H1 (cell line): Measurements from ENCODE around the gene DRG1. TPM values are rescaled to one million over a fixed set of nuclear protein-coding genes. Genes with fewer than 3 reads are reported as not detected.
A peak's percentile ranks its signal among the peaks of the same experiment; 100 is the strongest.

Source experiments
- CTCF ChIA-PET: fragments of 300-600 bp; sonication (Branson Sonifier 250); formaldehyde crosslinking; loops from one replicate; lab custom pipeline; 2021; ENCODE audit not compliant: partially characterized antibody; lab: Charles Lee
- POLR2A ChIA-PET: fragments of 300-600 bp; sonication (Branson Sonifier 250); formaldehyde crosslinking; loops from one replicate; lab custom pipeline; 2021; ENCODE audit warnings: inconsistent platforms; ENCODE audit not compliant: partially characterized antibody; lab: Charles Lee
- DNase-seq, 2 experiments: peaks; one replicate each; pipeline versions ENCODE4 v3.0.0 to v3.0.0-alpha.2; 2010 to 2022; ENCODE audit warnings: low spot score in 2 of 2, low read depth in 1 of 2, mixed read lengths in 1 of 2
- FAIRE-seq: peaks from 2 replicates; lab custom pipeline; 2011; peaks lifted over from hg19 to GRCh38; lab: Jason Lieb, UNC
- H2AFZ ChIP-seq: 2 replicates; pipeline ENCODE4 v1.8.1; 2012; ENCODE audit warnings: low read length, inconsistent platforms
- H2AK5ac ChIP-seq: 2 replicates; pipeline ENCODE4 v1.6.1; 2013; ENCODE audit warnings: low read depth, low read length
- H2BK120ac ChIP-seq: replicated peaks from 2 replicates; pipeline ENCODE3; 2013; ENCODE audit warnings: low read depth, low read length, inconsistent platforms
- H2BK12ac ChIP-seq: 2 replicates; pipeline ENCODE4 v1.6.1; 2013; ENCODE audit warnings: low read depth, low read length
- H2BK15ac ChIP-seq: 2 replicates; pipeline ENCODE4 v1.6.1; 2013; ENCODE audit warnings: low read length
- H2BK20ac ChIP-seq: 2 replicates; pipeline ENCODE4 v1.6.1; 2013; ENCODE audit warnings: low read length
- H2BK5ac ChIP-seq: 2 replicates; pipeline ENCODE4 v1.6.1; 2013; ENCODE audit warnings: low read depth, low read length
- H3K14ac ChIP-seq: 2 replicates; pipeline ENCODE4 v1.6.1; 2013; ENCODE audit warnings: inconsistent platforms; ENCODE audit not compliant: insufficient read length
- H3K18ac ChIP-seq: 2 replicates; pipeline ENCODE4 v1.6.1; 2013; ENCODE audit warnings: low read length; ENCODE audit errors: extremely low read depth
- H3K23ac ChIP-seq: 2 replicates; pipeline ENCODE4 v1.6.1; 2013; ENCODE audit warnings: inconsistent platforms; ENCODE audit not compliant: insufficient read length
- H3K23me2 ChIP-seq: 2 replicates; pipeline ENCODE4 v1.6.1; 2013; ENCODE audit warnings: low read depth, low read length
- H3K27ac ChIP-seq: 2 replicates; pipeline ENCODE4 v1.6.1; 2011; ENCODE audit warnings: low read depth, low read length, inconsistent platforms
- H3K27me3 ChIP-seq, 4 experiments: replicated peaks in 1 of 4; 1 replicate in 1 of 4; 2 replicates in 3 of 4; pipeline versions ENCODE4 v1.6.1 to v1.8.1; 2011 to 2013; ENCODE audit warnings: low read length in 3 of 4, mild to moderate bottlenecking in 3 of 4, inconsistent platforms in 2 of 4, mixed read lengths in 2 of 4, moderate library complexity in 1 of 4; ENCODE audit not compliant: control insufficient read depth in 3 of 4, insufficient read depth in 3 of 4; ENCODE audit errors: extremely low read depth in 1 of 4
- H3K36me3 ChIP-seq, 4 experiments: 2 replicates each; pipeline versions ENCODE4 v1.6.1 to v1.8.1; 2011 to 2013; ENCODE audit warnings: mild to moderate bottlenecking in 4 of 4, low read length in 3 of 4, moderate library complexity in 2 of 4, control low read depth in 1 of 4, inconsistent platforms in 1 of 4; ENCODE audit not compliant: insufficient read depth in 4 of 4, control insufficient read depth in 2 of 4
- H3K4ac ChIP-seq: replicated peaks from 2 replicates; pipeline ENCODE3; 2013; ENCODE audit warnings: low read length, low read depth, mixed read lengths, inconsistent platforms; ENCODE audit not compliant: insufficient read length
- H3K4me1 ChIP-seq, 4 experiments: replicated peaks in 1 of 4; 1 replicate in 1 of 4; 2 replicates in 3 of 4; pipeline versions ENCODE4 v1.6.1 to v1.8.1; 2011 to 2013; ENCODE audit warnings: low read length in 3 of 4, inconsistent platforms in 2 of 4, mixed read lengths in 1 of 4; ENCODE audit not compliant: insufficient read depth in 4 of 4, control insufficient read depth in 3 of 4
- H3K4me2 ChIP-seq, 2 experiments: 2 replicates each; pipeline versions ENCODE4 v1.6.1 to v1.8.1; 2011 to 2013; ENCODE audit warnings: low read depth in 2 of 2, low read length in 2 of 2, control low read depth in 1 of 2, inconsistent platforms in 1 of 2, mild to moderate bottlenecking in 1 of 2; ENCODE audit not compliant: insufficient read depth in 1 of 2
- H3K4me3 ChIP-seq, 4 experiments: fragments of 200-600, 300-600 bp in 1 of 4; sonication (generic), shearing (Covaris generic), sonication (Bioruptor Twin) in 1 of 4; 2 replicates each; pipeline versions ENCODE4 v1.5.1 to v1.8.1; 2011 to 2016; ENCODE audit warnings: low read length in 4 of 4, low read depth in 3 of 4, control low read depth in 2 of 4, inconsistent platforms in 2 of 4, mild to moderate bottlenecking in 2 of 4, mixed read lengths in 1 of 4, moderate library complexity in 1 of 4; ENCODE audit not compliant: insufficient read depth in 2 of 4; ENCODE audit errors: extremely low read depth in 1 of 4
- H3K56ac ChIP-seq: replicated peaks from 2 replicates; pipeline ENCODE3; 2013; ENCODE audit warnings: low read depth, mild to moderate bottlenecking, mixed read lengths, low read length, inconsistent platforms; ENCODE audit not compliant: insufficient read length
- H3K79me1 ChIP-seq: 2 replicates; pipeline ENCODE4 v1.6.1; 2013; ENCODE audit warnings: low read depth, low read length, control low read depth
- H3K79me2 ChIP-seq, 2 experiments: 2 replicates each; pipeline versions ENCODE4 v1.6.1 to v1.8.1; 2012 to 2013; ENCODE audit warnings: low read length in 2 of 2, mild to moderate bottlenecking in 2 of 2, inconsistent platforms in 1 of 2; ENCODE audit not compliant: insufficient read depth in 2 of 2, control insufficient read depth in 1 of 2
- H3K9ac ChIP-seq, 4 experiments: replicated peaks in 1 of 4; 1 replicate in 1 of 4; 2 replicates in 3 of 4; pipeline versions ENCODE4 v1.6.1 to v1.8.1; 2011 to 2013; ENCODE audit warnings: low read depth in 3 of 4, low read length in 3 of 4, control low read depth in 2 of 4, mild to moderate bottlenecking in 2 of 4, moderate library complexity in 2 of 4, inconsistent platforms in 1 of 4; ENCODE audit errors: extremely low read depth in 1 of 4
- H3K9me3 ChIP-seq, 2 experiments: 2 replicates each; pipeline versions ENCODE4 v1.6.1 to v1.8.1; 2012 to 2013; ENCODE audit warnings: mild to moderate bottlenecking in 2 of 2, moderate library complexity in 2 of 2, control low read depth in 1 of 2, inconsistent platforms in 1 of 2, low read depth in 1 of 2, low read length in 1 of 2, mixed read lengths in 1 of 2; ENCODE audit not compliant: insufficient read depth in 2 of 2
- H4K20me1 ChIP-seq, 2 experiments: replicated peaks in 1 of 2; 2 replicates each; pipeline versions ENCODE3 to v1.8.1; 2011 to 2013; ENCODE audit warnings: inconsistent platforms in 2 of 2, low read length in 2 of 2, mild to moderate bottlenecking in 1 of 2; ENCODE audit not compliant: insufficient read depth in 2 of 2, control insufficient read depth in 1 of 2
- H4K5ac ChIP-seq: 2 replicates; pipeline ENCODE4 v1.6.1; 2013; ENCODE audit warnings: low read length, low read depth, mixed read lengths, inconsistent platforms; ENCODE audit not compliant: insufficient read length
- H4K8ac ChIP-seq: 2 replicates; pipeline ENCODE4 v1.8.0; 2013; ENCODE audit warnings: mild to moderate bottlenecking, moderate library complexity, low read length, inconsistent platforms; ENCODE audit not compliant: insufficient read depth; ENCODE audit errors: extremely low read depth
- H4K91ac ChIP-seq: replicated peaks from 2 replicates; pipeline ENCODE3; 2013; ENCODE audit warnings: low read length, mixed read lengths, inconsistent platforms; ENCODE audit not compliant: insufficient read length
- EP300 ChIP-seq, 2 experiments: IDR thresholded peaks; 1 replicate in 1 of 2; 2 replicates in 1 of 2; pipeline ENCODE4 v1.6.1; 2011 to 2012; ENCODE audit warnings: low read depth in 2 of 2, low read length in 2 of 2, mild to moderate bottlenecking in 2 of 2, borderline replicate concordance in 1 of 2, inconsistent platforms in 1 of 2, moderate library complexity in 1 of 2
- EZH2 ChIP-seq: fragments of 200-600 bp; sonication (generic); IDR thresholded peaks from 2 replicates; pipeline ENCODE4 v1.7.1; 2012; ENCODE audit warnings: low read depth, mild to moderate bottlenecking, moderate library complexity, low read length, inconsistent platforms; ENCODE audit not compliant: severe bottlenecking
- RFX5 ChIP-seq: IDR thresholded peaks from 2 replicates; pipeline ENCODE4 v1.6.1; 2011; ENCODE audit warnings: low read depth, low read length, improper control_type of control experiment, borderline replicate concordance
- SP1 ChIP-seq: IDR thresholded peaks from 2 replicates; pipeline ENCODE4 v1.6.1; 2011; ENCODE audit warnings: low read depth, low read length
- ZNF274 ChIP-seq: IDR thresholded peaks from 2 replicates; pipeline ENCODE4 v1.7.0; 2012; ENCODE audit warnings: low read length, borderline replicate concordance; ENCODE audit errors: extremely low read depth
- WGBS, 2 experiments: shearing (Covaris generic) in 1 of 2; methylation state at CpG; one replicate each; pipeline versions ENCODE4 v1.1.6 to v1.1.7; 2013 to 2015; ENCODE audit warnings: low lambda C conversion rate in 2 of 2, mixed read lengths in 2 of 2, inconsistent platforms in 1 of 2, low coverage in 1 of 2, missing lambda C conversion rate in 1 of 2; ENCODE audit not compliant: insufficient replicate concordance in 2 of 2, insufficient coverage in 1 of 2, insufficient read length in 1 of 2; ENCODE audit errors: extremely low coverage in 1 of 2, missing lambda C conversion rate in 1 of 2; 5-methylcytosine and 5-hydroxymethylcytosine counted together
- long read RNA-seq, 2 experiments: library from RNA in 1 of 2; library from capped mRNA in 1 of 2; stranded (forward); transcript quantifications; one replicate each; pipeline ENCODE4 v2.0.0, GENCODE V29; 2021; ENCODE audit warnings: inconsistent platforms in 1 of 2
- polyA minus RNA-seq, 3 experiments: library from RNA; depleted of rRNA, polyadenylated mRNA; stranded (reverse); fragments of >200 nt; gene quantifications; 1 replicate in 2 of 3; 2 replicates in 1 of 3; pipeline ENCODE4 v1.2.3, GENCODE V29; 2011
- polyA plus RNA-seq, 7 experiments: library from polyadenylated mRNA; depleted of rRNA in 3 of 7; stranded (reverse) in 5 of 7; unstranded in 2 of 7; fragments of >200 nt in 5 of 7; fragments of 200-250 nt in 2 of 7; gene quantifications; 1 replicate in 5 of 7; 2 replicates in 1 of 7; 4 replicates in 1 of 7; pipeline versions ENCODE4 v1.2.1 to v1.2.3, GENCODE V29; 2011 to 2013; ENCODE audit warnings: missing spikeins in 2 of 7, mixed read lengths in 2 of 7
- total RNA-seq: library from RNA; stranded (reverse); fragmentation: NEBNext Ultra II Directional; extraction: Animal tissue kit (Norgen Biotek cat#: 25700); gene quantifications from 2 replicates; pipeline ENCODE4 v1.2.1, GENCODE V29; 2021

The DRG1 gene, protein sequence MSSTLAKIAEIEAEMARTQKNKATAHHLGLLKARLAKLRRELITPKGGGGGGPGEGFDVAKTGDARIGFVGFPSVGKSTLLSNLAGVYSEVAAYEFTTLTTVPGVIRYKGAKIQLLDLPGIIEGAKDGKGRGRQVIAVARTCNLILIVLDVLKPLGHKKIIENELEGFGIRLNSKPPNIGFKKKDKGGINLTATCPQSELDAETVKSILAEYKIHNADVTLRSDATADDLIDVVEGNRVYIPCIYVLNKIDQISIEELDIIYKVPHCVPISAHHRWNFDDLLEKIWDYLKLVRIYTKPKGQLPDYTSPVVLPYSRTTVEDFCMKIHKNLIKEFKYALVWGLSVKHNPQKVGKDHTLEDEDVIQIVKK
- total RNA-seq = 70.8 and 81.9 TPM in 2 replicates
- polyA plus RNA-seq (2011; rRNA removed) = 27.2 and 45.3 TPM in 2 replicates
- polyA plus RNA-seq (2011; cell fraction: cytosol; rRNA removed) = 69.1 TPM
- polyA plus RNA-seq (2011; cell fraction: nucleus; rRNA removed) = 20.8 TPM
- polyA plus RNA-seq (2012, experiment 1 of 2) = 91.7 to 120 TPM (median 96.6 TPM) in 4 replicates
- polyA plus RNA-seq (2012, experiment 2 of 2) = 27.6 TPM
- polyA plus RNA-seq (2013, experiment 1 of 2) = 51.1 TPM
- 55.9 TPM for polyA plus RNA-seq (2013, experiment 2 of 2)
- 79.6 and 83.0 TPM in 2 replicates for polyA minus RNA-seq (2011; rRNA and poly(A)+ RNA removed)
- 58.8 TPM for polyA minus RNA-seq (2011; cell fraction: cytosol; rRNA and poly(A)+ RNA removed)
- 39.2 TPM for polyA minus RNA-seq (2011; cell fraction: nucleus; rRNA and poly(A)+ RNA removed)
- long read RNA-seq, experiment 1, transcript DRG1-201 (9 exons, 1,746 nt) = major isoform, 59 of 127 reads
- long read RNA-seq, experiment 1, partial matches to known transcripts = 34 of 127 reads
- long read RNA-seq, experiment 1, other reads (novel, unspliced or antisense) = 32 of 127 reads
- long read RNA-seq, experiment 2, transcript DRG1-201 (9 exons, 1,746 nt) = major isoform, 357 of 465 reads
- long read RNA-seq, experiment 2, partial matches to known transcripts = 95 of 465 reads
- long read RNA-seq, experiment 2, other reads (novel, unspliced or antisense) = 13 of 465 reads

DNA sequence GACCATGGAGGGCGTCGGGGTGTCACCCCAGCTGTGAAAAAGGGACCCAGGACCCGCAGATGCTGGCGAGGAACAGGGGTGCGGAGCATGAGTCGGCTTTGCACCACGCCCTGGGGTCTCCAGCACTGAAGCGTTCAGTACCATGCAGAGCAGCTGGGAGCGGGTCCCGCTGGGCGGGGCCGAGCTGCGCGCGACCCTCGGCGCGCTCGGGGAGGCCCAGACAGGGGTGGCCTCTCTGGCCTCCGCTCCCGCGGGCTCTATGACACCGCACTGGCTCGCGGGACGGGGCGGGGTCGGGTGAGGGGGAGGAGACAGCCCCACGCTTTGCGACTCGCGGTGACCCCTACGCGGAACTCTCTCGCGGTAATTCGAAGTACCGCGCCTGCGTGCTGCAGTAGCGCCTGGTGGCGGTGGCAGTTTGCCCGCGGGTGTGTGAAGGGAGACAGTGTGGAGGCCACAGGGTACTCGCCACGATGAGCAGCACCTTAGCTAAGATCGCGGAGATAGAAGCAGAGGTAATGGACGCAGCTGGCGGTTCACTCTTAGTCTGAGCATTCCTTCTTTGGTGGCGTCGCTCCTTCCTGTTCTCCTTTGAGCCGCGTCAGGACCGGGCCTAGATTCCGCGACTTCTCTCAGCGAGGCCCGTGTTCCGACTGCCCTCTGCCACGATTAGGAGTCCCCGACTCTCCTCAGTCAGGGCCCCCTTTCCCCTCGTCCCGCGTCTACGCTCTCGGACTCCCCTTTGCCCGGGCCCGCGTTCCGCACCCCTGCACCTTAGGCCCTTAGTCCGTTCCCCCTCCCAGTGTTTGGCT is at the start of gene DRG1:
DRG1 (plus strand) TSS at position 394 of the 812 bp plus-strand sequence; CDS start at position 474, 80 bp downstream.
- Histone ChIP-seq H3K23me2 (peaks cover 9% of the 10 kb centered on the region), H4K91ac (peak within 1 kb of the TSS; percentile 18), H3K4me2 (peak within 1 kb of the TSS; percentile 76 to 77), H2BK20ac (no peak within 1 kb of the TSS), H4K5ac (peak within 1 kb of the TSS; percentile 74), H2BK5ac (peak within 1 kb of the TSS; percentile 72), H3K14ac (no peak within 1 kb of the TSS), H2AK5ac (peak within 1 kb of the TSS; percentile 54; the same call in 1 of the 2 replicates), H3K27ac (peak within 1 kb of the TSS; percentile 61), H3K4me1 (peaks cover 0 to 2% (median 0%) of the 10 kb centered on the region in 4 experiments; a peak in 1 of 7 replicates), H3K4ac (no peak within 1 kb of the TSS), H3K23ac (no peak within 1 kb of the TSS), H2AFZ (peak within 1 kb of the TSS; percentile 80; the same call in 1 of the 2 replicates), H2BK15ac (no peak within 1 kb of the TSS), H3K9ac (peak within 1 kb of the TSS; percentile 83 to 96 (median 92)), H3K4me3 (peak within 1 kb of the TSS; percentile 62 to 96 (median 90)), H4K20me1 (no peaks in the 10 kb centered on the region), H3K56ac (peak within 1 kb of the TSS; percentile 11), H3K79me1 (no peaks in the 10 kb centered on the region), H3K27me3 (no peaks in the 10 kb centered on the region), H3K36me3 (peaks cover 9 to 19% (median 10%) of the 10 kb centered on the region in 4 experiments; a peak in 5 of 8 replicates), H4K8ac (peak within 1 kb of the TSS; percentile 87; the same call in 1 of the 2 replicates), H3K18ac (peak within 1 kb of the TSS; percentile 79; the same call in 1 of the 2 replicates), H3K9me3 (no peaks in the 10 kb centered on the region), H2BK12ac (peak within 1 kb of the TSS; percentile 2; the same call in 1 of the 2 replicates), H2BK120ac (no peak within 1 kb of the TSS), H3K79me2 (peaks cover 10 to 29% of the 10 kb centered on the region in 2 experiments)
- CTCF ChIA-PET = interaction anchor here (1.7 kb wide), 1 partner anchor 53 kb away, joined by 6 read pairs; the partner anchor contains the start of gene PATZ1
- POLR2A ChIA-PET = interaction anchor here (0.6 to 6.5 kb wide), 8 partner anchors 9 to 95 kb away, joined by 3 to 50 read pairs (median 3); partner anchors contain the start of gene PATZ1
- 2% methylated on average over 64 of the region's 72 CpGs; no CpG with 5 or more reads in 1 of the 2 experiments for WGBS, 2 experiments
- FAIRE-seq (no peak), DNase-seq (peak; percentile 85 to 96)
- no peak for TF ChIP-seq EZH2
- TF ChIP-seq SP1 = peak; percentile 66; the same call in 1 of the 2 replicates
- no peak for TF ChIP-seq EP300 (IDR thresholded peaks at IDR 0.05; ENCODE audit: borderline replicate concordance in 1 of 2, low read depth in 2 of 2, low read length in 2 of 2)
- TF ChIP-seq RFX5 = no peak
- TF ChIP-seq ZNF274 = no peak
